SK-N-SH treated with all-trans-retinoic acid at 6 μM for 48 hours (cell line): ENCODE data around the gene LRRC17.
"Not testable (repeated sequence)": the region's sequence is repeated elsewhere in the genome, so short reads cannot be mapped to it uniquely, and the experiment has no call there.

ENCODE experiments used
- ATAC-seq: fragments of 200-7000 bp; cut with Tn5 transposase; 3 replicates; pipeline ENCODE4 v1.9.1; 2020; ENCODE audit warnings: mild to moderate bottlenecking, moderate library complexity
- ARNTL ChIP-seq: fragments of 450-650 bp; formaldehyde crosslinking; IDR thresholded peaks from 2 replicates; pipeline ENCODE4 v1.5.0; 2020; ENCODE audit warnings: low read depth, mild to moderate bottlenecking, moderate library complexity, borderline replicate concordance
- CREB5 ChIP-seq: fragments of 250-450 bp; sonication (Bioruptor Pico); IDR thresholded peaks from 2 replicates; pipeline ENCODE4 v1.5.1; 2020; ENCODE audit warnings: low read depth, mild to moderate bottlenecking, moderate library complexity
- CSDC2 ChIP-seq: fragments of 250-450 bp; sonication (Bioruptor Pico); IDR thresholded peaks from 2 replicates; pipeline ENCODE4 v1.5.0; 2020; ENCODE audit warnings: mild to moderate bottlenecking, moderate library complexity
- ESRRG ChIP-seq: fragments of 250-450 bp; sonication (Bioruptor Pico); IDR thresholded peaks from 2 replicates; pipeline ENCODE4 v1.6.1; 2021; ENCODE audit warnings: mild to moderate bottlenecking
- GLIS3 ChIP-seq: fragments of 250-450 bp; sonication (Bioruptor Pico); IDR thresholded peaks from 2 replicates; pipeline ENCODE4 v1.5.0; 2020; ENCODE audit warnings: mild to moderate bottlenecking, moderate library complexity
- ISL1 ChIP-seq: fragments of 250-450 bp; sonication (Bioruptor Pico); IDR thresholded peaks from 2 replicates; pipeline ENCODE4 v2.1.2; 2022; ENCODE audit warnings: mild to moderate bottlenecking, moderate library complexity
- OSR1 ChIP-seq: fragments of 250-450 bp; sonication (Bioruptor Pico); IDR thresholded peaks from 2 replicates; pipeline ENCODE4 v1.8.0; 2022; ENCODE audit warnings: moderate library complexity, mild to moderate bottlenecking, inconsistent platforms
- POU6F1 ChIP-seq: fragments of 250-450 bp; sonication (Bioruptor Pico); IDR thresholded peaks from 2 replicates; pipeline ENCODE4 v1.8.0; 2021; ENCODE audit warnings: low read depth, mild to moderate bottlenecking, moderate library complexity, borderline replicate concordance
- PPARA ChIP-seq: fragments of 250-450 bp; sonication (Bioruptor Pico); IDR thresholded peaks from 2 replicates; pipeline ENCODE4 v1.5.0; 2020; ENCODE audit warnings: mild to moderate bottlenecking, borderline replicate concordance
- RARB ChIP-seq: fragments of 250-450 bp; sonication (Bioruptor Pico); IDR thresholded peaks from 2 replicates; pipeline ENCODE4 v1.8.0; 2021; ENCODE audit warnings: mild to moderate bottlenecking, moderate library complexity
- TCF4 ChIP-seq: fragments of 250-450 bp; sonication (Bioruptor Pico); IDR thresholded peaks from 2 replicates; pipeline ENCODE4 v1.8.0; 2021; ENCODE audit warnings: mild to moderate bottlenecking, moderate library complexity, borderline replicate concordance
- TOX ChIP-seq: fragments of 250-450 bp; sonication (Bioruptor Pico); IDR thresholded peaks from 2 replicates; pipeline ENCODE4 v1.8.0; 2021; ENCODE audit warnings: mild to moderate bottlenecking, moderate library complexity, borderline replicate concordance
- ZC3H10 ChIP-seq: fragments of 250-450 bp; sonication (Bioruptor Pico); IDR thresholded peaks from 2 replicates; pipeline ENCODE4 v1.5.1; 2021; ENCODE audit warnings: mild to moderate bottlenecking, moderate library complexity
- ZFP3 ChIP-seq: fragments of 250-450 bp; sonication (Bioruptor Pico); IDR thresholded peaks from 2 replicates; pipeline ENCODE4 v1.5.0; 2020; ENCODE audit warnings: mild to moderate bottlenecking, moderate library complexity
- ZFP30 ChIP-seq: fragments of 450-650 bp; formaldehyde crosslinking; IDR thresholded peaks from 2 replicates; pipeline ENCODE4 v1.5.0; 2022; ENCODE audit warnings: mild to moderate bottlenecking, moderate library complexity
- ZNF70 ChIP-seq: fragments of 450-650 bp; formaldehyde crosslinking; IDR thresholded peaks from 2 replicates; pipeline ENCODE4 v1.5.0; 2020; ENCODE audit warnings: mild to moderate bottlenecking, moderate library complexity
- TF ChIP-seq, protein P1 (sequence below): fragments of 250-450 bp; sonication (Bioruptor Pico); IDR thresholded peaks from 2 replicates; pipeline ENCODE4 v1.8.0; 2020; ENCODE audit warnings: mild to moderate bottlenecking, moderate library complexity, borderline replicate concordance
- TF ChIP-seq, protein P2 (sequence below): fragments of 250-450 bp; sonication (Bioruptor Pico); IDR thresholded peaks from 2 replicates; pipeline ENCODE4 v1.5.0; 2020; ENCODE audit warnings: mild to moderate bottlenecking, moderate library complexity
- TF ChIP-seq, protein P3 (sequence below): fragments of 250-450 bp; sonication (Bioruptor Pico); IDR thresholded peaks from 2 replicates; pipeline ENCODE4 v1.5.1; 2021; ENCODE audit warnings: mild to moderate bottlenecking, moderate library complexity

The LRRC17 gene

GRCh38 chr7:102953406-102953805, 40.6 kb downstream of the LRRC17 start:
- TF ChIP-seq TCF4, result no peak
- no peak for TF ChIP-seq ZFP3 (CRISPR knock-in tag)
- TF ChIP-seq ZNF70 (CRISPR knock-in tag), result no peak
- TF ChIP-seq, protein P1, sequence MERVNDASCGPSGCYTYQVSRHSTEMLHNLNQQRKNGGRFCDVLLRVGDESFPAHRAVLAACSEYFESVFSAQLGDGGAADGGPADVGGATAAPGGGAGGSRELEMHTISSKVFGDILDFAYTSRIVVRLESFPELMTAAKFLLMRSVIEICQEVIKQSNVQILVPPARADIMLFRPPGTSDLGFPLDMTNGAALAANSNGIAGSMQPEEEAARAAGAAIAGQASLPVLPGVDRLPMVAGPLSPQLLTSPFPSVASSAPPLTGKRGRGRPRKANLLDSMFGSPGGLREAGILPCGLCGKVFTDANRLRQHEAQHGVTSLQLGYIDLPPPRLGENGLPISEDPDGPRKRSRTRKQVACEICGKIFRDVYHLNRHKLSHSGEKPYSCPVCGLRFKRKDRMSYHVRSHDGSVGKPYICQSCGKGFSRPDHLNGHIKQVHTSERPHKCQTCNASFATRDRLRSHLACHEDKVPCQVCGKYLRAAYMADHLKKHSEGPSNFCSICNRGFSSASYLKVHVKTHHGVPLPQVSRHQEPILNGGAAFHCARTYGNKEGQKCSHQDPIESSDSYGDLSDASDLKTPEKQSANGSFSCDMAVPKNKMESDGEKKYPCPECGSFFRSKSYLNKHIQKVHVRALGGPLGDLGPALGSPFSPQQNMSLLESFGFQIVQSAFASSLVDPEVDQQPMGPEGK (CRISPR knock-in tag), result no peak
- TF ChIP-seq ARNTL (CRISPR knock-in tag), result no peak
- TF ChIP-seq ISL1 (CRISPR knock-in tag), result no peak
- TF ChIP-seq PPARA (CRISPR knock-in tag), result no peak
- TF ChIP-seq, protein P2, sequence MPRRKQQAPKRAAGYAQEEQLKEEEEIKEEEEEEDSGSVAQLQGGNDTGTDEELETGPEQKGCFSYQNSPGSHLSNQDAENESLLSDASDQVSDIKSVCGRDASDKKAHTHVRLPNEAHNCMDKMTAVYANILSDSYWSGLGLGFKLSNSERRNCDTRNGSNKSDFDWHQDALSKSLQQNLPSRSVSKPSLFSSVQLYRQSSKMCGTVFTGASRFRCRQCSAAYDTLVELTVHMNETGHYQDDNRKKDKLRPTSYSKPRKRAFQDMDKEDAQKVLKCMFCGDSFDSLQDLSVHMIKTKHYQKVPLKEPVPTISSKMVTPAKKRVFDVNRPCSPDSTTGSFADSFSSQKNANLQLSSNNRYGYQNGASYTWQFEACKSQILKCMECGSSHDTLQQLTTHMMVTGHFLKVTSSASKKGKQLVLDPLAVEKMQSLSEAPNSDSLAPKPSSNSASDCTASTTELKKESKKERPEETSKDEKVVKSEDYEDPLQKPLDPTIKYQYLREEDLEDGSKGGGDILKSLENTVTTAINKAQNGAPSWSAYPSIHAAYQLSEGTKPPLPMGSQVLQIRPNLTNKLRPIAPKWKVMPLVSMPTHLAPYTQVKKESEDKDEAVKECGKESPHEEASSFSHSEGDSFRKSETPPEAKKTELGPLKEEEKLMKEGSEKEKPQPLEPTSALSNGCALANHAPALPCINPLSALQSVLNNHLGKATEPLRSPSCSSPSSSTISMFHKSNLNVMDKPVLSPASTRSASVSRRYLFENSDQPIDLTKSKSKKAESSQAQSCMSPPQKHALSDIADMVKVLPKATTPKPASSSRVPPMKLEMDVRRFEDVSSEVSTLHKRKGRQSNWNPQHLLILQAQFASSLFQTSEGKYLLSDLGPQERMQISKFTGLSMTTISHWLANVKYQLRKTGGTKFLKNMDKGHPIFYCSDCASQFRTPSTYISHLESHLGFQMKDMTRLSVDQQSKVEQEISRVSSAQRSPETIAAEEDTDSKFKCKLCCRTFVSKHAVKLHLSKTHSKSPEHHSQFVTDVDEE (CRISPR knock-in tag), result no peak
- no peak for TF ChIP-seq GLIS3 (CRISPR knock-in tag)
- no peak for TF ChIP-seq CREB5
- TF ChIP-seq, protein P3, sequence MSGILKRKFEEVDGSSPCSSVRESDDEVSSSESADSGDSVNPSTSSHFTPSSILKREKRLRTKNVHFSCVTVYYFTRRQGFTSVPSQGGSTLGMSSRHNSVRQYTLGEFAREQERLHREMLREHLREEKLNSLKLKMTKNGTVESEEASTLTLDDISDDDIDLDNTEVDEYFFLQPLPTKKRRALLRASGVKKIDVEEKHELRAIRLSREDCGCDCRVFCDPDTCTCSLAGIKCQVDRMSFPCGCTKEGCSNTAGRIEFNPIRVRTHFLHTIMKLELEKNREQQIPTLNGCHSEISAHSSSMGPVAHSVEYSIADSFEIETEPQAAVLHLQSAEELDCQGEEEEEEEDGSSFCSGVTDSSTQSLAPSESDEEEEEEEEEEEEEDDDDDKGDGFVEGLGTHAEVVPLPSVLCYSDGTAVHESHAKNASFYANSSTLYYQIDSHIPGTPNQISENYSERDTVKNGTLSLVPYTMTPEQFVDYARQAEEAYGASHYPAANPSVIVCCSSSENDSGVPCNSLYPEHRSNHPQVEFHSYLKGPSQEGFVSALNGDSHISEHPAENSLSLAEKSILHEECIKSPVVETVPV, result no peak
- TF ChIP-seq ZC3H10, result no peak
- TF ChIP-seq CSDC2 (CRISPR knock-in tag), result no peak
- no peak for TF ChIP-seq TOX (CRISPR knock-in tag)
- TF ChIP-seq RARB (CRISPR knock-in tag), result no peak
- no peak for TF ChIP-seq POU6F1 (CRISPR knock-in tag)
- TF ChIP-seq ZFP30 (CRISPR knock-in tag), result no peak
- TF ChIP-seq OSR1, result no peak
- no peak for TF ChIP-seq ESRRG (CRISPR knock-in tag)
- no peak for ATAC-seq

DNA sequence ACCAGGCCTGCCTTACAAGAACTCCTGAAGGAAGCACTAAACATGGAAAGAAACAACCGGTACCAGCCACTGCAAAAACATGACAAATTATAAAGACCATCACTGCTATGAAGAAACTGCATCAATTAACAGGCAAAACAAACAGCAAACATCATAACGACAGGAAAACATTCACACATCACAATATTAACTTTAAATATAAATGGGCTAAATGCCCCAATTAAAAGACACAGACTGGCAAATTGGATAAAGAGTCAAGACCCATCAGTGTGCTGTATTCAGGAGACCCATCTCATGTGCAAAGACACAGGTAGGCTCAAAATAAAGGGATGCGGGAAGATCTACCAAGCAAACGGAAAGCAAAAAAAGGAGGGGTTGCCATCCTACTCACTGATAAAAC, 41.6 kb downstream of the LRRC17 start:
- not testable (repeated sequence) for ATAC-seq

DNA sequence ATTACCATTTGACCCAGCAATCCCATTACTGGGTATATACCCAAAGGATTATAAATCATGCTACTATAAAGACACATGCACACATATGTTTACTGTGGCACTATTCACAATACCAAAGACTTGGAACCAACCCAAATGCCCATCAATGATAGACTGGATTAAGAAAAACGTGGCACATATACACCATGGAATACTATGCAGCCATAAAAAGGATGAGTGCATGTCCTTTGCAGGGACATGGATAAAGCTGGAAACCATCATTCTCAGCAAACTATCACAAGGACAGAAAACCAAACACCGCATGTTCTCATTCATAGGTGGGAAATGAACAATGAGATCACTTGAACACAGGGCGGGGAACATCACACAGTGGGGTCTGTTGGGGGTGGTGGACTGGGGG, 45.2 kb downstream of the LRRC17 start:
- not testable (repeated sequence) for ATAC-seq

- ATAC-seq, result not testable (repeated sequence)
These were observed 49.2 kb downstream of the LRRC17 start for GRCh38 chr7:102961993-102962392.

DNA sequence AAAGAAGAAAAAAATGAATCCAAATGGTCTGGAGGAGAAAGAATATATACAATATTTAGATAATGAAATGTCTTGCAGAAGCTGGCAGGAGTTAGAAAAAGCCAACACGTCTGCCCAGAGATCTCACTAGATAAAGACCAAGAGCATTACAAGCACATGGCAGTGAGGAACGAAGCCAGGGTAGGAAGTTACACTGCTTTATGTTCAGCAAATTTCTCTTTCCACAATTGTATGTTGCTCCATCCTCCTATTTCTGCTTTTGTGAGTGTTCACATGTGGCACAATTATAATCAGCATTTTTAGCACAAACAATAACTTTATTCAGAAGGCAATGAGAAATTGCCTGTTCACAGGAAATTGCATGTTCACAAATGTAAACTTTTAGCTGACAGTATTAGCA, 53.7 kb downstream of the LRRC17 start:
- TF ChIP-seq ZNF70 (CRISPR knock-in tag), result no peak
- no peak for TF ChIP-seq ISL1 (CRISPR knock-in tag)
- TF ChIP-seq, protein P2 (CRISPR knock-in tag), result no peak
- no peak for TF ChIP-seq TOX (CRISPR knock-in tag)
- no peak for TF ChIP-seq CREB5
- no peak for TF ChIP-seq OSR1
- TF ChIP-seq CSDC2 (CRISPR knock-in tag), result no peak
- TF ChIP-seq ESRRG (CRISPR knock-in tag), result no peak
- TF ChIP-seq GLIS3 (CRISPR knock-in tag), result no peak
- no peak for TF ChIP-seq TCF4
- no peak for TF ChIP-seq ZC3H10
- TF ChIP-seq, all 23 proteins: peak for 0
- no peak for ATAC-seq
